GM19455 (cell line): ENCODE results near the gene NELFB.
A peak's percentile ranks its signal among the peaks of the same experiment; 100 is the strongest.

Experiments used
- ATAC-seq: cut with Tn5 transposase; IDR thresholded peaks from one replicate; pipeline ENCODE4 v1.9.1; 2021; ENCODE audit not compliant: unreplicated experiment

The NELFB gene

DNA sequence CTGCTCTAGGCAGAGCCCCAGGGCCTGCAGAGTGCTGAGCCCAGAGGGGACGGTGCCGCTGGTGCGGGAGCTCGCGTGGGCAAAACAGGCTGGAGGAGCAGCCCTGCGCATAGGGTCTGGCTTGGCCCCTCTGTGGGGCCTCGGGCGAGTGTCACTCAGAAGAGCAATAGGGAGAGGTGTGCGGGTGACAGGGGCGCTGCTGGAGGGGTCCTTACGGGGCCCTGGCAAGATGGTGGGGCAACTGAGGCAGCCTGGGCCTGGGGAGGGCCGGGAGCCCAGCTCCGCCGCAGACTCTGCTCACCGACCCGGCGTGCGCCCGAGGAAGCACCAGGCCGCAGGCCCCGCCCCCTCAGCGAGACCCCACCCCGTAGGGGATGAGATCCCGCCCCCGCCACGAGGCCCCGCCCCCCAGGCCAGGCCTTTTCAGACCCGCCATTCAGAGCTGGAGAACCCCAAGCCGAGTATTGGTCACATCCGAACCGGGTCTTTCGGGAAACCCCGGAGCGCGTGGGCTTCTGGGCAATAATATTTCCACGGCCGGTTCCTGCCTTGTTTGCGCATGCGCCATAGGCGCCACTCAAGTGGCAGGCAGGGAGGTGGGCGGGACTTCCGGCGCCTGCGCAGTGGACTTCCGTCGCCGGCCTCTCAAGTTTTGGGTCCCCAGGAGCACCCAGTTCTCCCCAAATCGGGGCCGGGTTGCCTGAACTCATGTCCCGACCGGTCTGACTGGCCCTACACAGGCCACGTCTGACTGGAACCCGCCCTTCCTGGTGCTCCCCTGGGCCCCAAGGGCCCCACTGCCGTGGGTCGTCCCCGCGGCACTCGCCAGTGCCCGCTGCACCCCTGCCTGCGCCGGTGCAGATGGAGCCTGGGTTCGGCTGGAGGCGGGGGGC is 31.8 kb upstream of the NELFB start:
- peak; percentile 74 for ATAC-seq

DNA sequence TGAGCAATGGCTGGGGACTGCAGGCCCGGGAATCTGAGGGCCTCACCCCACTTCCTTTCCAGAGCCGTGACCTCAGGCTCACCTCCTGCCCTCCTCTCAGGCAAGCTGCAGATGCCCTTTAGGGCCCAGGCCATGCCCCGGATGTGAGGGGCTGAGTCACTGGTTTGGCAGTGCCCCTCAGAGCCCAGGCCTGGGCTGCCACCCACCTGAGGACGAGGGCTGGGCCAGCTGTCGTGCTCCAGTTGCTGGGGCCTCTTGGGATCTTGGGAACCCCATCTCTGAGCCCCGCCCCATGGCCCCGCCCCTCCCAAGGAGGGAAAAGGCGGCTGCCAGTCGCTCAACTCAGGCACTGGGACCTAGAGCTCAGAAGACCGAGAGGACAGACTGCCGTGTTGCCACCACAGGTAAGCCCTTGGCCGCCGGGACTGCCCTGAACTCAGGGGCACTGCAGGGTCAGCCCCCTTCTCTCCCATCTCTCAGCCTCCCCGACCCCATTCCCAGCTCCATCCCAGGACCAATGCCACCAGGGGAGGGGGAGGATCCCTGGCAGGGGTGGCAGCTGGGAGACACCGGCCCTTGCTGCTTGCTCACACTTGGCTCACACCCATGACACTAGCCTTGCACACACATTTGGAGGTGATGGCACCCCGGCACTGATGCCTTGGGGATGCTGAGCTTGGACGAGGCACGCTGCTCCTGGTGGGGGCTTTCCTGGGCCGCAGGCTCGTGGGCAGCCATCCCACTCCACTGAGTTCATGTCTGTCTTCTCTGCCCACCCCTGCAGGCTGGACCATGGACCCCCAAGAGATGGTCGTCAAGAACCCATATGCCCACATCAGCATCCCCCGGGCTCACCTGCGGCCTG is 30.1 kb upstream of the NELFB start, which contains the start of gene CYSRT1:
TSS of gene CYSRT1 (plus strand) at position 345 of the 865 bp plus-strand sequence. CDS start at position 793, 448 bp downstream.
- no peak for ATAC-seq

DNA sequence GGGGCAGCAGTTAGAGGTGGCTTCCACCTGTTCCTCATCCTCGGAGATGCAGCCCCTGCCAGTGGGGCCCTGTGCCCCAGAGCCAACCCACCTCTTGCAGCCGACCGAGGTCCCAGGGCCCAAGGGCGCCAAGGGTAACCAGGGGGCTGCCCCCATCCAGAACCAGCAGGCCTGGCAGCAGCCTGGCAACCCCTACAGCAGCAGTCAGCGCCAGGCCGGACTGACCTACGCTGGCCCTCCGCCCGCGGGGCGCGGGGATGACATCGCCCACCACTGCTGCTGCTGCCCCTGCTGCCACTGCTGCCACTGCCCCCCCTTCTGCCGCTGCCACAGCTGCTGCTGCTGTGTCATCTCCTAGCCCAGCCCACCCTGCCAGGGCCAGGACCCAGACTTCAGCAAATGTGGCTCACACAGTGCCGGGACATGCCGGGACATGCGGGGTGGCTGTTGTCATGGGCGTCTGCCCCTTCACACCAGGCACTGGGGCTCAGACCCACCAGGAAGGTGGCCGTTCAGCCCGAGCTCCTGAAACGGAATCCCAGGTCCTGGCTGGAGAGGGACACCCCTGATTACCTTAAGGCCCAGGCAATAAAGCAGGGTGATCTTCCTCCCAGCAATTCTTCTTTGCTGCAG is 29.3 kb upstream of the NELFB start:
- no peak for ATAC-seq

DNA sequence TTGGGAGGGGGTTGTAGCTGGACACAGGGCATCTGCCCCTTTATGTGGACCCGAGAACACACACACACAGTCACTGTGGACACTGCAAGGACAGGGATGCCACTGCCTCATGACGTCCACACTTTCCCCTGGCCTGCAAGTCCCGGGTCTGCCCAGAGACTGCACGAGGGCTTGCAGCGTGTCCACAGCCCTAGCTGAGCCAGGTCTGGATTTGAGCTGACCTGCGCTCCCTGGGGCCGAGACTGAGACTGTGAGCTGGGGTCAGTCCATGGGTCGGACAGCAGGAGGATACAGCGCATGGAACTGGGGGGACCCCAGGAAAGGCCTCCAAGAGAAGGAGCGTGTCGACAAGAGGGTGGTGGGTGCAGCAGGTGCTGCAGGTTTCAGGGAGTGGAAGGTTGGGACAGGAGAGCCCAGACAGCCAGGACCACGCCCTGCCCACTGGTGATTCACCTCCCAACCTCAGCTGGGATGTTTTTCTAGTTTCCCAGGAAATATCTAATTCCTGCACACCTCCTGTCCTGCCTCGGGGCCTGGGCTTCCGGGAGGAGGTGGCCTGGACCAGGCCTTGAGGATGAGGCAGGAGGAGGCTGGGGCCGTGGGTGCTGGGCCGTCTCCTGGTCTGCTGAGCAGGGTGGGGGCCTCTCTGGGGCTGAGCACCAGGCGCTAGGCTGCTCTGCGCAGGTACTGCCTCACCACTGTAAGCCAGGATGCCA is 28.6 kb upstream of the NELFB start:
- ATAC-seq = no peak

DNA sequence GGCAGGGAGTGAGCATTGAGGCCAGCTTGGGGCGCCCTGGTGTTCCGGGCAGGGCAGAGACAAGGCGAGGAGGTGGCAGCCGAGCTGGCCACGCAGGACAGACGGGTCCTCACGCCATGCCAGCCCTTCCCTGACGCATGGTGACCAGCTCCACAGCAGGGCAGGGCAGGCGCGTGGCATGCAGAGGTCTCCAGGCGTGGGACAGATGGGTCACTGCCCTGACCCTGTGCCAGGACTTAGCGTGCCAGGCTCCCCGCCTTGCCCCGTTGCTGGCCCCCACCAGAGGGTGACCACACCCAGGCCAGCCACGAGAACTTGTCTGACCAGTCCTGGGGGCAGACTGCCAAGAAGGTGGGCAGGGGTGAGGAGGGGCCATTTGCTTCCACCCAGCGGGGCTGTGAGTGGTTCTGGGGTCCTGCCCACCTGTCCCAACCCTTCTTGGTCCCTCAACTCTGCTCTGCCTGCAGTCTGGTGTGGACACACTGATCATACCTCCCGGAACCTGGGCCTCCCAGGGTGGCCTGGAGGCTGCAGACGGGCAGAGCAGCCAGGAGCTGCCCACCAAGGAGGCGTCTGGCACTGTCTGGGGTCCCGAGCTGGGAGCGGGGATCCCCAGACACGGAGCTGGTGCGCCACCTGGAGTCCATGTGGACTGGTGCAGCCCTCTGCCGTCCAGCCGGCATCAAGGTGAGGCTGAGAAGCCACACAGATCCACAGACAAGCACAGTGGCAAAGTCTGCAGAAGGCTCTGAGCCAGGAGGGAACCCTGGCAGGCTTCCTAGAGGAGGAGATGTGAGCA is 27.9 kb upstream of the NELFB start, which contains the start of gene RNF224:
TSS of gene RNF224 (plus strand) at position 449 of the 799 bp plus-strand sequence. CDS start 834 bp downstream, outside the sequence.
- ATAC-seq = no peak

DNA sequence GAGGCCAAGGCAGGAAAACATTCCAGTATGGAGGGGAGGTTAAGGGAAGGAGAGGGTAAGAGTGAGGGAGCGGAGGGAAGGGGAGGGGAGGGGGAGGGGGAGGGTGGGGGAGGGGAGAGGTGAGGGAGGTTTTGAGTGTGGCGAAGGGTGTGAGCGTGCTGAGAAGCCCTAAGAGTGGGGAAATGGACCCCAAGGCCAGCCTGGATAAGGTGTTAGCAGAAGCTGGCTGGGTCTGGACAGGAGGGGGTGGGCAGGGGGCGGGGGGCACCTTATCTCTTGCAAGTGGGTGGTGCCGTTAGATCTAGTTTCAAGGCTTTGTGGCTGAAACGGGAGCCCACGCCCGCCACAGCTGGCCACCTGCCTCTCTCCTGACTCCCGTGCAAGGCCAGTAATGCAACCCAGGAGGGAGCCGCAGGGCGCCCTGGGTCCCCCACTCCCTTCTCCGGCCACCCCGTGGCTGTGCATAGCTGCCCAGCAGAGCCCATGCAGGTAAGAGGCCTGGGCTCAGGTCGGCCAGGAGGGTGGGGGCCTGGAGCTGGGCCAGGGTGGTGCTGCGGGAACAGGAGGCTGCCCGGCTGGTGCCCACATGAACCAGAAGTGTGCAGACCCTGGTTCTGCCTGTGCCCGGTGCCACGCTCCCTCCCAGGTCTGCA is 27.1 kb upstream of the NELFB start:
- ATAC-seq = no peak

DNA sequence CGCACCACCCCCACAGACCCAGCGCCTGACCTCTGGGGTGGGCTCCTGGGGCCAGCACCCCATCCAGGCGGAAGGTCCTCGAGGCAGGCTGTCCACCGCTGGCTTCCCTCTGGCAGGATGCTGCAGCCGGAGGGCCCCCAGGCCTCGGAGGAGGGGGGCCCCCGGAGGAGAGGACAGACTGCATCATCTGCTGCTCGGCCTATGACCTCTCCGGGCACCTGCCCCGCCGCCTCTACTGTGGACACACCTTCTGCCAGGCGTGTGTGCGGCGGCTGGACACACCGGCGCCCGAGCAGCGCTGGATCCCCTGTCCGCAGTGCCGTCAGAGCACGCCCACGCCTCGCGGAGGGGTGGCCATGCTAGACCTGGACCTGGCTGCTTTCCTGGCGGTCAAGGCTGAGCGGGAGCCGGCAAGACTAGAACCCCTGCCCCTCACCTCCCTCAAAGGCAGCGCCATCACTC is 26.6 kb upstream of the NELFB start:
- no peak for ATAC-seq

DNA sequence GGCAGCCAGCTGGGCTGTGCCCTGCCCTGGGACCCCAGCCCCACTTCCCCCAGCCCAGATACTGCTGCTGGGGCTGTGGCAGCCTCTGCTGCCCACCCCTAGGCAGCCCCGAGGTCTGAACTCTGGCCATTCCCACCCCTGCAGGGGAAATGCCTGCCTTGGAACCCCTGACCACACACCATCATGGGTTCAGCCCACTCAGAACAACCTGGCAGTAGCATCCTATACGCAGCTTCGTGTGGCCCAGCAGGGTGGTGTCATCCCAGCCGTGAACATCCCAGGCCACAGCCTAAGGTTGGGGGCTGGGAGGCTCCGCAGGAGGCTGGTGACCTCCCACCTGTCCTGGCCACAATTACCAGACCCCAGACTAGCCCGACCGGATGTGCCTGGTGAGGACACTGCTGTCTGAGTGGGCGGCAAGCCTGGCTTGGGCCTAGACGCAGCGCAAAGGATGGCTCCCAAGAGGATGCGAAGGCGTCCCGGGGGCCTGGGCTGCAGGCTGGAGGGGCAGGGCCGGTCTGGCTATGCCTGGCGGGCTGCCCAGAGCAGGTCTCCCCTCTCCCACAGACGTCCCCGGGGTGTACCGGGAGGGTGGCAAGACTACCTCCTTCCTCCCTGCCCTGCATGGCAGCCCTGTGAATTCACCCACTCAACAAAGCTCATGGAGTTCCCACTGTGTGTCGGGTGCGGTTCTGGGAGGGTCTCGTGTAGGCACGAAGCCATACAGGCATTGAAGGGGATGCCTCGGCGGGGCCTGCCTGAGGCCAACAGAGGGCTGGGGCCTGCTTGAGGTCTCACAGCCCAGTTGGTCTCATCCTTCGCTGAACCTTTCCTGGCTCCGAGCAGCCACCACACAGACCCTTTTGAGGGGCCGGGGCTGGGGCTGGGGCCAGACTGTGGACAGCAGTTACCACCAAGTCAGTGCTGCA is 25.9 kb upstream of the NELFB start:
- no peak for ATAC-seq

DNA sequence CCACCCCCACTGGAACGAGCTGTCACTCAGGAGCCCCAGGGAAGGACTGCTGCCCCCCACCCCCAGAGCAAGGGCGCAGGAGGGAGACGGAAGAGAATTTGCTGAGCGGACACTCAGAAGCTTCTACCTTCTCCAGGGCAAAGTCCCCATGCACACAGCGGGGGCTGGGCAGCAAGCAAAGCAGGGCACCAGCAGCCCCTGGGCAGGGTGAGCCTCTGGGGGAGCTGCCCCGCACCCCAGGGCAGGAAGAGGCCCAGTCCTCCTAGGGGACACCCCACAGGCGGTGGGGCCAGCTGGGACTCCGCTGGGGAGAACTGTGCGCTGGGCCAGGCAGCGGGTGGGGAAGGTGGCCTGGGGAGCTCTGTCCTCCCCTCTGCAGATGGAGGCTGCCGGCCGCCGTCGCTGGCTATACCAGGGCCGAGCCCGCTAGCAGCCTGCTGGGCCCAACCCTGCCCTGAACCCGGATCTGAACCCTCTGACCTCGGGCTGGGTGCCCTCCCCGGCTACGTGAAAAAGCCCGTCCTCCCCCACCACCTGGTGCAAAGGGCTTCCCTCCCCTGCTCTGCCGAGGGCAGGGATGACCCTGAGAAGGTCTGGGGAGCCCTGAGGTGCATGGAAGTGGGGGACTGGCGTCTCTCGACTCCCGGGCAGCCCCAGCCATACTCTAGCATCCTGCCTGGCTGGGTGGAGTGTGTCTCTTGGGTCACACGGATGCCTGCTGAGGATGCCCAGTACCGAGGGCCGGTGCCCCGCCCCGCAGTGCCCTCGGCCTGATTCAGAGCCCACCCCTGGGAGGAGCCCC is 25.0 kb upstream of the NELFB start:
- ATAC-seq = no peak

DNA sequence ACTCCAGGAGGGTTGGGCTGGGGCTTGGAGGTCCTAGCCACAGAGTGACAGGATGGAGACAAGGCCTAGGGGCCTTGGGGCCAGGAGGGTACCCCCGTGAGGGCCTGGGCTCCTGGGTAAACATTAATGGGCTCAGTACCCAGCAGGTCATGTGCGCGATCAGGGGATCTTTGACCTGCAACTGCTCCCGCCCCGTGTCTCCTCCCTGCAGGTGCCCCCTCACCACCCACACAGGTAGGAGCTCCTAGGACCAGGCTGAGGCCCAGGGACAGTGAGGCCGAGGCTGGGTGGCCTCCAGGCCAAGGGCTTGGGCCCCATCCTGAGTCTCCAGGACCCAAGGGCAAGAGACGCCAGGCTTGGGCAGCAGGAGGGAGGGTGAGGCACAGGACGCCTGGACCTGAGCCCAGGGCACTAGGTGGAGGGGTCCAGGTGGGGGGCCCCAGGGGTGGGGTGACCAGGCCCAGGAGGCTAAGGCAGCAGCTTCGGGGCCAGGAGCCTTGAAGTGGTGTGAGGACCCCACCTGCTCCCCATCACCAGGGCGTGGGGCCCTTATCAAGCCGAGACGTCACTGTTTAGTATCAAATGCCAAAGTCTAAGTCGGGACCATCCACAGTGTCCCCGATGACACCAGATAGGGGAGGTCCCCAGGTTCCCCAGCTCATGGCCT is 24.3 kb upstream of the NELFB start, which contains the start of gene SLC34A3:
TSS of gene SLC34A3 (plus strand) at position 197 of the 667 bp plus-strand sequence. CDS start 802 bp downstream, outside the sequence.
- no peak for ATAC-seq

DNA sequence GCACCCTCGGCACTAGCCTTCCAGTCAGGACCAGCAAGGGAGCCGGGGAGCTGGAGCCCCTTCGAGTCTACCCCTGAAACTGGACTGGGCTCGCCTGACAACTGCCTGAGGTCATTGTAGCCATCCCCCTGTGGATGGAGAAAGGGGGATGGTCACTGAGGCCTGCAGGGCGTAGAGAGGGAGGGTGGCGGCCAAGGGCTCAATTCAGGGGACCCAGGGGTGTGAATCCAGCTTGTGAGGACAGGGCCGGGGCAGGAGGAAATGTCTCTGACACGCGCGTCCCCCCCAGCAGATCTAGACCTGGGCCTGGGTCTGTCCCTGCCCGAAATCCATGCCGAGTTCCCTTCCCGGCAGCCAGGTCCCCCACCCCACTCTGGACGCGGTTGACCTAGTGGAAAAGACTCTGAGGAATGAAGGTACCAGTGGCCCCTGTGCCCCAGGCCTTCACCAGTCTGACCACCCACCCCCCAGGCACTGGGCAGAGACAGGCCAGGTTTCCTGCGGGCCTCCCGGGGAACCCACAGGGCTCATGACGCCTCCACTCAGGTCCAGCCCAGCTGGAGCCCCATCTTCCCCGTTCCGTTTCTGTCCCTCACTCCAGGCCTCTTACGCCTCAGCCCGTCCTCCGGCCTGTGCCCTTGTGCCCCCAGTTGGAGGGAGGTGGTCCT is 23.6 kb upstream of the NELFB start:
- no peak for ATAC-seq

DNA sequence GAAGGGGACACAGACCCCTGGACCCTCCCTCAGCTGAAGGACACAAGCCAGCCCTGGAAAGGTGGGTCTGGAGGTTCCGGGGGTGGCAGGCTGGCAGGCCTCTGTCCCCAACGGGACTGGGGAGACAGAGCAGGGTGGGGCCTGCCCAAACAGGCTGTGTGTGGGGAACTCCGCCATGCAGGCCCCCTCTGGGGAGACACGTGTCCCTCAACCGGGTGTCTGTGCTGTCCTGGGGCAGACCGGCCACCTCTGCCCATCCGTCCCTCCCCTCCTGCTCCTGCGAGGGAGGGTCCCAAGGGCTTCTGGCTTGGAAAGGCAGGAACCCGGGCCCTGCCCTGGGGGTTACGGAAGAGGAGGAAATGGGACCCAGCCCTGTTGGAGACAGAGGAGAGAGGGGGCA is 23.0 kb upstream of the NELFB start:
- ATAC-seq = no peak

DNA sequence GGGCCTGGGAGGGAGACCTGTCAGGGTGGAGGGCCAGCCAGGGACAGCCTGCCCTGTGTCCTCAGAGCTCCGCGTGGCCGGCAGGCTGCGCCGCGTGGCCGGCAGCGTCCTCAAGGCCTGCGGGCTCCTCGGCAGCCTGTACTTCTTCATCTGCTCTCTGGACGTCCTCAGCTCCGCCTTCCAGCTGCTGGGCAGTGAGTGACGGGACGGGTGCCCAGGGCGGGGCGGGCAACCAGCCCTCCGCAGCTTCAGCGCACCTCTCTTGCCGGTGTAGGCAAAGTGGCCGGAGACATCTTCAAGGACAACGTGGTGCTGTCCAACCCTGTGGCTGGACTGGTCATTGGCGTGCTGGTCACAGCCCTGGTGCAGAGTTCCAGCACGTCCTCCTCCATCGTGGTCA is 22.6 kb upstream of the NELFB start:
- ATAC-seq = no peak

DNA sequence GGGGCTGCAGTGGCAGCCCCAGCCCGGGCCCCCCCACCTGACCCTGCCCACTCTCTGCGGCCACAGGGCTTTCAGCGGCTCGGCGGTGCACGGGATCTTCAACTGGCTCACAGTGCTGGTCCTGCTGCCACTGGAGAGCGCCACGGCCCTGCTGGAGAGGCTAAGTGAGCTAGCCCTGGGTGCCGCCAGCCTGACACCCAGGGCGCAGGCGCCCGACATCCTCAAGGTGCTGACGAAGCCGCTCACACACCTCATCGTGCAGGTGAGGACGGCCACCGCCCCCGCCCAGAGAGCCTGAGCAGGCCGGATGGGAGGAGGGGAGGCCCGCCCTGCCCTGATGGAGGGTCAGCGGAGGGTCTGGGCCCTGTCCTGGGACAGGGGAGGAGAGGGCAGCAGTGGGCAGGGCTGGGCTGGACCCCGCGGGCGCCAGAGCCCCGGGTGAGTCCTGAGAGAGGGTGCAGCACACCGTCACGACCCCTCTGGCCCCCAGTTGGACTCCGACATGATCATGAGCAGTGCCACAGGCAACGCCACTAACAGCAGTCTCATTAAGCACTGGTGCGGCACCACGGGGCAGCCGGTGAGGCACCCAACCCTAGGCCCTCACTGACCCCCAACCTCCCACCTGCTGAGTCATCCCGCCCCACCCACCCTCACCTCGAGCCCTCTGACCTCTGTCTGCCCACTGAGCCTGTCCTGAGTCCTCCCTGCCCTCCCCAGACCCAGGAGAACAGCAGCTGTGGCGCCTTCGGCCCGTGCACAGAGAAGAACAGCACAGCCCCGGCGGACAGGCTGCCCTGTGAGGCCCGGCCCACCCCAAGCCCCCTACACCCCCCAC is 21.8 kb upstream of the NELFB start:
- ATAC-seq = no peak

DNA sequence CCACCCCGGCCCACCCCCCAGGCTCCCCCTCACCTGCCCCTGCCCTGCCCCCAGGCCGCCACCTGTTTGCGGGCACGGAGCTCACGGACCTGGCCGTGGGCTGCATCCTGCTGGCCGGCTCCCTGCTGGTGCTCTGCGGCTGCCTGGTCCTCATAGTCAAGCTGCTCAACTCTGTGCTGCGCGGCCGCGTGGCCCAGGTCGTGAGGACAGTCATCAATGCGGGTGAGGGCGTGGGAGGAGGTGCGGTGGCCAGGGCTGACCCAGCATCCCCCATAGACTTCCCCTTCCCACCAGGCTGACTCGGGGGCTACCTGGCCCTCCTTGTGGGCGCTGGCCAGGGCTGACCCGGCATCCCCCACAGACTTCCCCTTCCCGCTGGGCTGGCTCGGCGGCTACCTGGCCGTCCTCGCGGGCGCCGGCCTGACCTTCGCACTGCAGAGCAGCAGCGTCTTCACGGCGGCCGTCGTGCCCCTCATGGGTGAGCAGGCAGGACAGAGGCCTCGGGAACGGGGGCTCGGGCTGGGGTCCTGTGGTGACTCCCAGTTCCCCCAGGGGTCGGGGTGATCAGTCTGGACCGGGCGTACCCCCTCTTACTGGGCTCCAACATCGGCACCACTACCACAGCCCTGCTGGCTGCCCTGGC is 21.0 kb upstream of the NELFB start:
- ATAC-seq = no peak
